Adrenal gland (tissue), 5 donors: Measurements from ENCODE around the gene GCNT1.

Experiments used
- CTCF ChIP-seq, 6 experiments: fragments of 450-650 bp in 4 of 6; fragments of 200-600 bp in 2 of 6; sonication (generic) in 1 of 6; IDR thresholded peaks; 1 replicate in 5 of 6; 2 replicates in 1 of 6; pipeline versions ENCODE4 v1.5.1 to v1.8.0; 2016 to 2021; ENCODE audit warnings: antibody characterized with exemption in 6 of 6, mild to moderate bottlenecking in 2 of 6, moderate library complexity in 1 of 6
- POLR2A ChIP-seq, 2 donors: fragments of 450-650 bp; IDR thresholded peaks; one replicate each; pipeline ENCODE4 v1.6.1; 2017; ENCODE audit warnings: antibody characterized with exemption in 2 of 2, mild to moderate bottlenecking in 2 of 2, moderate library complexity in 1 of 2
- donor health status: DM: no; HTN: no; CAD: no.

GRCh38 chr9:76510041-76510440, 51.1 kb downstream of the GCNT1 start:
- no peak for TF ChIP-seq CTCF (IDR thresholded peaks at IDR 0.05)
- TF ChIP-seq POLR2A (IDR thresholded peaks at IDR 0.05), result no peak
